ENCODE data around the gene FOXJ1.

FOXJ1 gene

GRCh38 chr17:76123749-76124581, 17.1 kb downstream of the FOXJ1 start:
- Histone ChIP-seq H3K4me3 (ENCODE audit: low read length in 2 of 2) (no peak overlapping the region), H3K9me3 (ENCODE audit: control insufficient read depth in 2 of 2, low read length in 2 of 2) (no peaks in the 10 kb centered on the region), H3K27ac (ENCODE audit: low read depth in 2 of 2, low read length in 2 of 2) (no peak overlapping the region), H3K4me1 (ENCODE audit: control insufficient read depth in 2 of 2, insufficient read depth in 2 of 2, low read length in 2 of 2) (peaks cover 2 to 3% of the 10 kb centered on the region in 2 donors), H3K36me3 (ENCODE audit: control insufficient read depth in 2 of 2, insufficient read depth in 2 of 2, low read length in 2 of 2) (no peaks in the 10 kb centered on the region), H3K9ac (ENCODE audit: low read depth in 1 of 2, low read length in 2 of 2) (no peak overlapping the region), H3K27me3 (ENCODE audit: control insufficient read depth in 2 of 2, insufficient read depth in 2 of 2, low read length in 2 of 2) (no peaks in the 10 kb centered on the region)

- Histone ChIP-seq H3K4me1 (ENCODE audit: control insufficient read depth in 2 of 2, insufficient read depth in 2 of 2, low read length in 2 of 2) (peaks cover 2 to 3% of the 10 kb centered on the region in 2 donors), H3K4me3 (ENCODE audit: low read length in 2 of 2) (no peak overlapping the region), H3K9me3 (ENCODE audit: control insufficient read depth in 2 of 2, low read length in 2 of 2) (no peaks in the 10 kb centered on the region), H3K9ac (ENCODE audit: low read depth in 1 of 2, low read length in 2 of 2) (no peak overlapping the region), H3K27me3 (ENCODE audit: control insufficient read depth in 2 of 2, insufficient read depth in 2 of 2, low read length in 2 of 2) (no peaks in the 10 kb centered on the region), H3K36me3 (ENCODE audit: control insufficient read depth in 2 of 2, insufficient read depth in 2 of 2, low read length in 2 of 2) (no peaks in the 10 kb centered on the region), H3K27ac (ENCODE audit: low read depth in 2 of 2, low read length in 2 of 2) (no peak overlapping the region)
These were observed 17.9 kb downstream of the FOXJ1 start for GRCh38 chr17:76123191-76123499.

- no peak overlapping the region for H3K4me3 ChIP-seq (ENCODE audit: low read length in 2 of 2)
- no peaks in the 10 kb centered on the region for H3K36me3 ChIP-seq (ENCODE audit: control insufficient read depth in 2 of 2, insufficient read depth in 2 of 2, low read length in 2 of 2)
- peaks cover 2 to 3% of the 10 kb centered on the region in 2 donors for H3K4me1 ChIP-seq (ENCODE audit: control insufficient read depth in 2 of 2, insufficient read depth in 2 of 2, low read length in 2 of 2)
- no peaks in the 10 kb centered on the region for H3K9me3 ChIP-seq (ENCODE audit: control insufficient read depth in 2 of 2, low read length in 2 of 2)
- H3K27ac ChIP-seq (ENCODE audit: low read depth in 2 of 2, low read length in 2 of 2), result no peak overlapping the region
- H3K27me3 ChIP-seq (ENCODE audit: control insufficient read depth in 2 of 2, insufficient read depth in 2 of 2, low read length in 2 of 2), result no peaks in the 10 kb centered on the region
- H3K9ac ChIP-seq (ENCODE audit: low read depth in 1 of 2, low read length in 2 of 2), result no peak overlapping the region
These were observed 18.4 kb downstream of the FOXJ1 start for GRCh38 chr17:76122431-76123190.

GRCh38 chr17:76121932-76122430, 19.1 kb downstream of the FOXJ1 start:
- Histone ChIP-seq H3K4me1 (ENCODE audit: control insufficient read depth in 2 of 2, insufficient read depth in 2 of 2, low read length in 2 of 2) (peaks cover 2 to 3% of the 10 kb centered on the region in 2 donors), H3K27ac (ENCODE audit: low read depth in 2 of 2, low read length in 2 of 2) (no peak overlapping the region), H3K9ac (ENCODE audit: low read depth in 1 of 2, low read length in 2 of 2) (peak overlapping the region; percentile 41 to 59), H3K36me3 (ENCODE audit: control insufficient read depth in 2 of 2, insufficient read depth in 2 of 2, low read length in 2 of 2) (no peaks in the 10 kb centered on the region), H3K27me3 (ENCODE audit: control insufficient read depth in 2 of 2, insufficient read depth in 2 of 2, low read length in 2 of 2) (no peaks in the 10 kb centered on the region), H3K4me3 (ENCODE audit: low read length in 2 of 2) (peak overlapping the region in 1 of 2 donors; percentile 43), H3K9me3 (ENCODE audit: control insufficient read depth in 2 of 2, low read length in 2 of 2) (no peaks in the 10 kb centered on the region)

- Histone ChIP-seq H3K27me3 (ENCODE audit: control insufficient read depth in 2 of 2, insufficient read depth in 2 of 2, low read length in 2 of 2) (no peaks in the 10 kb centered on the region), H3K36me3 (ENCODE audit: control insufficient read depth in 2 of 2, insufficient read depth in 2 of 2, low read length in 2 of 2) (no peaks in the 10 kb centered on the region), H3K9me3 (ENCODE audit: control insufficient read depth in 2 of 2, low read length in 2 of 2) (no peaks in the 10 kb centered on the region), H3K4me1 (ENCODE audit: control insufficient read depth in 2 of 2, insufficient read depth in 2 of 2, low read length in 2 of 2) (peaks cover 2 to 3% of the 10 kb centered on the region in 2 donors), H3K9ac (ENCODE audit: low read depth in 1 of 2, low read length in 2 of 2) (no peak overlapping the region), H3K4me3 (ENCODE audit: low read length in 2 of 2) (no peak overlapping the region), H3K27ac (ENCODE audit: low read depth in 2 of 2, low read length in 2 of 2) (no peak overlapping the region)
These were observed 20.4 kb downstream of the FOXJ1 start for GRCh38 chr17:76120658-76121008.

GRCh38 chr17:76119409-76120371, 21.4 kb downstream of the FOXJ1 start:
- Histone ChIP-seq H3K4me1 (ENCODE audit: control insufficient read depth in 2 of 2, insufficient read depth in 2 of 2, low read length in 2 of 2) (peaks cover 2 to 3% of the 10 kb centered on the region in 2 donors), H3K27me3 (ENCODE audit: control insufficient read depth in 2 of 2, insufficient read depth in 2 of 2, low read length in 2 of 2) (no peaks in the 10 kb centered on the region), H3K9me3 (ENCODE audit: control insufficient read depth in 2 of 2, low read length in 2 of 2) (no peaks in the 10 kb centered on the region), H3K4me3 (ENCODE audit: low read length in 2 of 2) (no peak overlapping the region), H3K36me3 (ENCODE audit: control insufficient read depth in 2 of 2, insufficient read depth in 2 of 2, low read length in 2 of 2) (no peaks in the 10 kb centered on the region), H3K9ac (ENCODE audit: low read depth in 1 of 2, low read length in 2 of 2) (no peak overlapping the region), H3K27ac (ENCODE audit: low read depth in 2 of 2, low read length in 2 of 2) (no peak overlapping the region)

GRCh38 chr17:76115138-76115754, 25.8 kb downstream of the FOXJ1 start:
- Histone ChIP-seq H3K4me1 (ENCODE audit: control insufficient read depth in 2 of 2, insufficient read depth in 2 of 2, low read length in 2 of 2) (no peaks in the 10 kb centered on the region), H3K27me3 (ENCODE audit: control insufficient read depth in 2 of 2, insufficient read depth in 2 of 2, low read length in 2 of 2) (no peaks in the 10 kb centered on the region), H3K9ac (ENCODE audit: low read depth in 1 of 2, low read length in 2 of 2) (no peak overlapping the region), H3K36me3 (ENCODE audit: control insufficient read depth in 2 of 2, insufficient read depth in 2 of 2, low read length in 2 of 2) (no peaks in the 10 kb centered on the region), H3K9me3 (ENCODE audit: control insufficient read depth in 2 of 2, low read length in 2 of 2) (no peaks in the 10 kb centered on the region), H3K4me3 (ENCODE audit: low read length in 2 of 2) (no peak overlapping the region), H3K27ac (ENCODE audit: low read depth in 2 of 2, low read length in 2 of 2) (no peak overlapping the region)

- Histone ChIP-seq H3K9ac (ENCODE audit: low read depth in 1 of 2, low read length in 2 of 2) (no peak overlapping the region), H3K4me1 (ENCODE audit: control insufficient read depth in 2 of 2, insufficient read depth in 2 of 2, low read length in 2 of 2) (no peaks in the 10 kb centered on the region), H3K27ac (ENCODE audit: low read depth in 2 of 2, low read length in 2 of 2) (no peak overlapping the region), H3K36me3 (ENCODE audit: control insufficient read depth in 2 of 2, insufficient read depth in 2 of 2, low read length in 2 of 2) (no peaks in the 10 kb centered on the region), H3K27me3 (ENCODE audit: control insufficient read depth in 2 of 2, insufficient read depth in 2 of 2, low read length in 2 of 2) (no peaks in the 10 kb centered on the region), H3K9me3 (ENCODE audit: control insufficient read depth in 2 of 2, low read length in 2 of 2) (no peaks in the 10 kb centered on the region), H3K4me3 (ENCODE audit: low read length in 2 of 2) (no peak overlapping the region)
These were observed 29.1 kb downstream of the FOXJ1 start for GRCh38 chr17:76111956-76112355.

- no peak overlapping the region for H3K9ac ChIP-seq (ENCODE audit: low read depth in 1 of 2, low read length in 2 of 2)
- H3K27me3 ChIP-seq (ENCODE audit: control insufficient read depth in 2 of 2, insufficient read depth in 2 of 2, low read length in 2 of 2), result no peaks in the 10 kb centered on the region
- no peaks in the 10 kb centered on the region for H3K36me3 ChIP-seq (ENCODE audit: control insufficient read depth in 2 of 2, insufficient read depth in 2 of 2, low read length in 2 of 2)
- H3K9me3 ChIP-seq (ENCODE audit: control insufficient read depth in 2 of 2, low read length in 2 of 2), result no peaks in the 10 kb centered on the region
- H3K4me1 ChIP-seq (ENCODE audit: control insufficient read depth in 2 of 2, insufficient read depth in 2 of 2, low read length in 2 of 2), result peaks cover 12 to 15% of the 10 kb centered on the region in 2 donors
- H3K27ac ChIP-seq (ENCODE audit: low read depth in 2 of 2, low read length in 2 of 2), result no peak overlapping the region
- H3K4me3 ChIP-seq (ENCODE audit: low read length in 2 of 2), result no peak overlapping the region
These were observed 33.5 kb downstream of the FOXJ1 start for GRCh38 chr17:76107509-76107908.

Data from mucosa of rectum (tissue), 2 donors.